ENCODE results near the gene MARF1. TPM values are rescaled to one million over a fixed set of nuclear protein-coding genes. Genes with fewer than 3 reads are reported as not detected.
A peak's percentile ranks its signal among the peaks of the same experiment; 100 is the strongest.

Gene MARF1
- total RNA-seq, 2 donors from 2014 or later, result 53.0 to 71.6 TPM

- Histone ChIP-seq H3K36me3 (peaks cover 15% of the 10 kb centered on the region), H3K27me3 (no peaks in the 10 kb centered on the region), H3K4me1 (peaks cover 6% of the 10 kb centered on the region), H3K9me3 (no peaks in the 10 kb centered on the region), H3K9ac (ENCODE audit: low read depth in 2 of 2, low read length in 2 of 2) (peak overlapping the region; percentile 88 to 89), H3K4me3 (peak overlapping the region; percentile 84), H3K27ac (peak overlapping the region; percentile 96)
- TF ChIP-seq, protein P1, sequence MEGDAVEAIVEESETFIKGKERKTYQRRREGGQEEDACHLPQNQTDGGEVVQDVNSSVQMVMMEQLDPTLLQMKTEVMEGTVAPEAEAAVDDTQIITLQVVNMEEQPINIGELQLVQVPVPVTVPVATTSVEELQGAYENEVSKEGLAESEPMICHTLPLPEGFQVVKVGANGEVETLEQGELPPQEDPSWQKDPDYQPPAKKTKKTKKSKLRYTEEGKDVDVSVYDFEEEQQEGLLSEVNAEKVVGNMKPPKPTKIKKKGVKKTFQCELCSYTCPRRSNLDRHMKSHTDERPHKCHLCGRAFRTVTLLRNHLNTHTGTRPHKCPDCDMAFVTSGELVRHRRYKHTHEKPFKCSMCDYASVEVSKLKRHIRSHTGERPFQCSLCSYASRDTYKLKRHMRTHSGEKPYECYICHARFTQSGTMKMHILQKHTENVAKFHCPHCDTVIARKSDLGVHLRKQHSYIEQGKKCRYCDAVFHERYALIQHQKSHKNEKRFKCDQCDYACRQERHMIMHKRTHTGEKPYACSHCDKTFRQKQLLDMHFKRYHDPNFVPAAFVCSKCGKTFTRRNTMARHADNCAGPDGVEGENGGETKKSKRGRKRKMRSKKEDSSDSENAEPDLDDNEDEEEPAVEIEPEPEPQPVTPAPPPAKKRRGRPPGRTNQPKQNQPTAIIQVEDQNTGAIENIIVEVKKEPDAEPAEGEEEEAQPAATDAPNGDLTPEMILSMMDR (IDR thresholded peaks at IDR 0.05), result no peak
- intact Hi-C loops (cut with DNase I), result no loop called here
- no peak for DNase-seq
Measured at GRCh38 chr16:15641753-15642556, 999 bp downstream of the MARF1 start.

DNA sequence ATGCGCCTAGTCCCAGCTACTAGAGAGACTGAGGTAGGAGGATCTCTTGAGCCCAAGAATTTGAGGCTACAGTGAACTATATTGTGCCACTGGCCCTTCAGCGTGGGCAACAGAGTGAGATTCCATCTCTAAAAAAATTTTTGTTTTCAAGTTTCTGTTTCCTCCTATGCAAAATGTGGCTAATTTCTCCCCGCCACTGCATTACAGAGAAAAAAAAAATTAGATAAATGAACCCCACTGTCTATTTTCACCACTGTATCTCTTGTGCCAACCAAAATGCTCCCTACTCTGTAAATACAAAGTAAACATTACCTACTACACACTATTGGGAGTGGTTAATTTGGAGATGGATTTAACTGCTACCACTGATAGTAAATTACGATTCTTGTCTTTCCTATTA lies 2.0 kb downstream of the MARF1 start:
- no peak overlapping the region for H3K27ac ChIP-seq
- no peak overlapping the region for H3K4me3 ChIP-seq
- TF ChIP-seq, protein P1 (IDR thresholded peaks at IDR 0.05), result no peak
- intact Hi-C loops (cut with DNase I), result no loop called here
- H3K4me1 ChIP-seq, result peaks cover 6% of the 10 kb centered on the region
- H3K27me3 ChIP-seq, result no peaks in the 10 kb centered on the region
- H3K9ac ChIP-seq (ENCODE audit: low read depth in 2 of 2, low read length in 2 of 2), result no peak overlapping the region
- peaks cover 19% of the 10 kb centered on the region for H3K36me3 ChIP-seq
- no peaks in the 10 kb centered on the region for H3K9me3 ChIP-seq
- no peak for DNase-seq

- TF ChIP-seq, protein P1 (IDR thresholded peaks at IDR 0.05), result no peak
- no peaks in the 10 kb centered on the region for H3K27me3 ChIP-seq
- no peak overlapping the region for H3K27ac ChIP-seq
- no peak overlapping the region for H3K4me3 ChIP-seq
- peaks cover 6% of the 10 kb centered on the region for H3K4me1 ChIP-seq
- intact Hi-C loops (cut with DNase I), result no loop called here
- no peak overlapping the region for H3K9ac ChIP-seq (ENCODE audit: low read depth in 2 of 2, low read length in 2 of 2)
- DNase-seq, result no peak
- peaks cover 34% of the 10 kb centered on the region for H3K36me3 ChIP-seq
- H3K9me3 ChIP-seq, result no peaks in the 10 kb centered on the region
Measured at GRCh38 chr16:15639061-15639568, 3.8 kb downstream of the MARF1 start.

- intact Hi-C loops (cut with DNase I), result no loop called here
- Histone ChIP-seq H3K4me3 (no peak overlapping the region), H3K4me1 (peaks cover 3% of the 10 kb centered on the region), H3K36me3 (peaks cover 34% of the 10 kb centered on the region), H3K27me3 (no peaks in the 10 kb centered on the region), H3K9ac (ENCODE audit: low read depth in 2 of 2, low read length in 2 of 2) (no peak overlapping the region), H3K27ac (no peak overlapping the region), H3K9me3 (no peaks in the 10 kb centered on the region)
- TF ChIP-seq, protein P1 (IDR thresholded peaks at IDR 0.05), result no peak
- no peak for DNase-seq
Measured at GRCh38 chr16:15636392-15636873, 6.5 kb downstream of the MARF1 start.

DNA sequence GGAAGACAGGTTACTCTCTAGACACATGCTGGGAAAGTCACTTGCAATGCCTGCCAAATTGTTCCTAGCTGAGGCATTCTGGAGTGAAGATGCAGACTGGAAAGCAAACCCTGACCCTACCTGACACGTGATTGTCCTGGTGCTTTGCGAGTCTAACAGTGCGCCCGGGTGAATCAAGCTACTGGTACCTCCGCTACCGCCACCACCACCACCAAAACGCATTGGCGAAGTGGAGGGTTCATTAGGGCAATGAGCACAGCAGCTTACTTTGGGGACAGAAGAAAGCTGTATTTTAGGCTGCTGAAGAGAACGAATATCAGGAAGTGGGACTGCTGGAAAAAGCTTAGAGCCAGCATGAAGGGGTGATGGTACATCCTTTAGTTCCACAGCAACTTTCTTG lies 7.0 kb downstream of the MARF1 start:
- H3K9me3 ChIP-seq, result no peaks in the 10 kb centered on the region
- TF ChIP-seq, protein P1 (IDR thresholded peaks at IDR 0.05), result no peak
- H3K36me3 ChIP-seq, result peaks cover 34% of the 10 kb centered on the region
- no peak overlapping the region for H3K4me3 ChIP-seq
- H3K4me1 ChIP-seq, result no peaks in the 10 kb centered on the region
- H3K27ac ChIP-seq, result no peak overlapping the region
- H3K9ac ChIP-seq (ENCODE audit: low read depth in 2 of 2, low read length in 2 of 2), result no peak overlapping the region
- H3K27me3 ChIP-seq, result no peaks in the 10 kb centered on the region
- intact Hi-C loops (cut with DNase I), result no loop called here
- DNase-seq, result no peak
